Activated CD4-positive, alpha-beta T cell treated with anti-CD3 and anti-CD28 coated beads, Interleukin-2, amount 10 ng/mL, durations not matched to agents 7 days and 5 days (primary cell): ENCODE data around the gene KCNH4. TPM values are rescaled to one million over a fixed set of nuclear protein-coding genes. Genes with fewer than 3 reads are reported as not detected.

ENCODE experiments used
- CTCF ChIA-PET: fragments of 350-600 bp; sonication (Branson Sonifier 250); formaldehyde crosslinking; loops from one replicate; lab custom pipeline; 2021; ENCODE audit warnings: antibody characterized with exemption; lab: Charles Lee
- POLR2A ChIA-PET: fragments of 350-600 bp; sonication (Branson Sonifier 250); formaldehyde crosslinking; loops from one replicate; lab custom pipeline; 2021; ENCODE audit warnings: antibody characterized with exemption; lab: Charles Lee
- DNase-seq: peaks from one replicate; pipeline ENCODE4 v3.0.0-alpha.2; 2020
- H3K27ac Mint-ChIP-seq: one replicate; pipeline ENCODE4 v1.8.0; 2021; ENCODE audit warnings: mild to moderate bottlenecking, moderate library complexity, mixed read lengths
- H3K27me3 Mint-ChIP-seq: one replicate; pipeline ENCODE4 v1.8.0; 2021; ENCODE audit warnings: mixed read lengths
- H3K36me3 Mint-ChIP-seq: one replicate; pipeline ENCODE4 v1.8.0; 2021; ENCODE audit warnings: low read depth, mixed read lengths
- H3K4me1 Mint-ChIP-seq: one replicate; pipeline ENCODE4 v1.8.0; 2021; ENCODE audit warnings: mixed read lengths
- H3K4me3 Mint-ChIP-seq: one replicate; pipeline ENCODE4 v1.8.0; 2021; ENCODE audit warnings: mild to moderate bottlenecking, moderate library complexity, mixed read lengths
- H3K9me3 Mint-ChIP-seq: one replicate; pipeline ENCODE4 v1.8.0; 2021; ENCODE audit warnings: mixed read lengths
- total RNA-seq, 2 experiments: library from RNA; stranded (reverse); gene quantifications; one replicate each; pipeline ENCODE4 v1.2.3, GENCODE V29; 2021

KCNH4 gene
- total RNA-seq, 2 experiments from 2014 or later = 0.15 to 0.17 TPM

- H3K4me3 Mint-ChIP-seq = peak overlapping the region; percentile 65
- peaks cover 32% of the 10 kb centered on the region for H3K36me3 Mint-ChIP-seq
- POLR2A ChIA-PET = interaction anchor here (1.0 to 1.1 kb wide), 2 partner anchors 90 kb away, joined by 3 to 4 read pairs; partner anchors contain the start of gene DNAJC7
- H3K9me3 Mint-ChIP-seq = no peaks in the 10 kb centered on the region
- H3K27ac Mint-ChIP-seq = peak overlapping the region; percentile 81
- DNase-seq = peak; percentile 94
- CTCF ChIA-PET = interaction anchor here (0.6 to 8.5 kb wide), 6 partner anchors 63 to 105 kb away, joined by 3 to 71 read pairs (median 3); partner anchors contain the start of genes DNAJC7, GHDC and NKIRAS2
- no peaks in the 10 kb centered on the region for H3K27me3 Mint-ChIP-seq
- peaks cover 52% of the 10 kb centered on the region for H3K4me1 Mint-ChIP-seq
Measured at GRCh38 chr17:42107597-42108576, 73.1 kb downstream of the KCNH4 start.

GRCh38 chr17:42107124-42107523 lies 73.8 kb downstream of the KCNH4 start:
- Mint-ChIP-seq H3K36me3 (peaks cover 28% of the 10 kb centered on the region), H3K9me3 (no peaks in the 10 kb centered on the region), H3K27me3 (no peaks in the 10 kb centered on the region), H3K4me1 (peaks cover 47% of the 10 kb centered on the region), H3K27ac (peak overlapping the region; percentile 57), H3K4me3 (peak overlapping the region; percentile 65)
- CTCF ChIA-PET = interaction anchor here (0.9 to 2.4 kb wide), 5 partner anchors 15 to 105 kb away, joined by 3 to 7 read pairs (median 3); partner anchors contain the start of genes DNAJC7 and NKIRAS2
- POLR2A ChIA-PET = interaction anchor here (1.0 to 1.1 kb wide), 2 partner anchors 89 to 90 kb away, joined by 3 to 4 read pairs; partner anchors contain the start of gene DNAJC7
- no peak for DNase-seq

Other genes with a start within 250 kb of the KCNH4 start
- 10 to 100 TPM; 81.2 to 97.5 TPM for gene CNP, start 214.3 kb downstream of the KCNH4 start, total RNA-seq
- gene DNAJC7, start 163.7 kb downstream of the KCNH4 start, total RNA-seq = 10 to 100 TPM; 93.3 to 94.8 TPM
- gene NKIRAS2, start 161.1 kb downstream of the KCNH4 start, total RNA-seq = 10 to 100 TPM; 23.3 to 25.5 TPM
- under 1 TPM in 1 of 2 experiments, not detected in 1; 0.04 TPM for gene C17orf113, start 130.5 kb downstream of the KCNH4 start, total RNA-seq
- not detected for gene ZNF385C, start 82.7 kb downstream of the KCNH4 start, total RNA-seq
- 10 to 100 TPM; 52.4 to 54.3 TPM for gene DHX58, start 68.4 kb downstream of the KCNH4 start, total RNA-seq
- gene KAT2A, start 59.8 kb downstream of the KCNH4 start, total RNA-seq = 10 to 100 TPM; 47.9 to 48.3 TPM
- gene HSPB9, start 58.3 kb downstream of the KCNH4 start, total RNA-seq = not detected
- gene RAB5C, start 26.2 kb downstream of the KCNH4 start, total RNA-seq = 100 to 1,000 TPM in 1 of 2 experiments, 10 to 100 TPM in 1; 97.1 to 108 TPM
- not detected for gene HCRT, start 4.3 kb upstream of the KCNH4 start, total RNA-seq
- 10 to 100 TPM; 15.3 to 15.5 TPM for gene GHDC, start 13.4 kb upstream of the KCNH4 start, total RNA-seq
- gene STAT5B, start 95.2 kb upstream of the KCNH4 start, total RNA-seq = 100 to 1,000 TPM; 150 to 164 TPM
- 100 to 1,000 TPM in 1 of 2 experiments, 10 to 100 TPM in 1; 99.5 to 108 TPM for gene STAT5A, start 107.4 kb upstream of the KCNH4 start, total RNA-seq
- 100 to 1,000 TPM; 114 to 121 TPM for gene STAT3, start 207.3 kb upstream of the KCNH4 start, total RNA-seq
- gene CAVIN1, start 242.1 kb upstream of the KCNH4 start, total RNA-seq = 1 to 10 TPM; 1.5 to 1.6 TPM